Panc1 (cell line): Measurements from ENCODE around the gene DOCK1. TPM values are rescaled to one million over a fixed set of nuclear protein-coding genes. Genes with fewer than 3 reads are reported as not detected.

Source experiments
- ATAC-seq: fragments of 200-7000 bp; cut with Tn5 transposase; 2 replicates; pipeline ENCODE4 v1.9.1; 2020; ENCODE audit warnings: mild to moderate bottlenecking, moderate library complexity
- BruUV-seq: library from RNA; stranded (reverse); fragments of 400-500 nt; replicated peaks from 2 replicates; lab custom pipeline; 2021; lab: Mats Ljungman, UMichigan
- CTCF ChIA-PET: fragments of 300-600 bp; sonication (Branson Sonifier 250); formaldehyde crosslinking; loops from one replicate; lab custom pipeline; 2022; ENCODE audit warnings: antibody characterized with exemption; lab: Charles Lee
- POLR2A ChIA-PET: fragments of 300-600 bp; sonication (Branson Sonifier 250); formaldehyde crosslinking; loops from one replicate; lab custom pipeline; 2022; ENCODE audit warnings: antibody characterized with exemption; lab: Charles Lee
- DNase-seq: peaks from one replicate; pipeline ENCODE4 v3.0.0-alpha.2; 2010; ENCODE audit warnings: low read depth, low spot score
- H3K27ac ChIP-seq: 2 replicates; pipeline ENCODE4 v1.5.1; 2011; ENCODE audit warnings: mild to moderate bottlenecking, low read length, inconsistent platforms
- H3K27me3 ChIP-seq: fragments of 200-500 bp; sonication (Bioruptor generic); 2 replicates; pipeline ENCODE4 v1.6.0; 2014; ENCODE audit warnings: low read length, inconsistent platforms; ENCODE audit not compliant: control insufficient read depth, insufficient read depth
- H3K36me3 ChIP-seq: fragments of 200-500 bp; sonication (Bioruptor generic); 2 replicates; pipeline ENCODE4 v1.5.1; 2014; ENCODE audit warnings: inconsistent platforms, mild to moderate bottlenecking, low read length, moderate library complexity; ENCODE audit not compliant: control insufficient read depth, insufficient read depth
- H3K4me1 ChIP-seq: 2 replicates; pipeline ENCODE4 v1.5.1; 2011; ENCODE audit warnings: inconsistent platforms, mild to moderate bottlenecking, low read length, moderate library complexity; ENCODE audit not compliant: control insufficient read depth, insufficient read depth
- H3K4me3 ChIP-seq, 2 experiments: 2 replicates each; pipeline ENCODE4 v1.5.1; 2011 to 2012; ENCODE audit warnings: low read depth in 2 of 2, low read length in 2 of 2, mild to moderate bottlenecking in 2 of 2, inconsistent platforms in 1 of 2, moderate library complexity in 1 of 2
- H3K9me3 ChIP-seq: fragments of 200-500 bp; sonication (Bioruptor generic); 2 replicates; pipeline ENCODE4 v1.5.1; 2014; ENCODE audit warnings: low read depth, mild to moderate bottlenecking, inconsistent platforms, low read length, moderate library complexity; ENCODE audit not compliant: control insufficient read depth, insufficient read depth
- CTCF ChIP-seq: fragments of 450-650 bp; IDR thresholded peaks from 2 replicates; pipeline ENCODE4 v1.5.1; 2017; ENCODE audit warnings: mild to moderate bottlenecking
- POLR2AphosphoS5 ChIP-seq: IDR thresholded peaks from 2 replicates; pipeline ENCODE4 v1.6.1; 2012; ENCODE audit warnings: mild to moderate bottlenecking, low read depth, low read length, moderate library complexity
- SIN3A ChIP-seq: IDR thresholded peaks from 2 replicates; pipeline ENCODE4 v1.6.1; 2012; ENCODE audit warnings: low read depth, mild to moderate bottlenecking, low read length, moderate library complexity, borderline replicate concordance; ENCODE audit not compliant: insufficient read depth
- TCF7L2 ChIP-seq: IDR thresholded peaks from 2 replicates; pipeline ENCODE4 v1.6.1; 2011; ENCODE audit warnings: mild to moderate bottlenecking, low read depth, low read length, inconsistent platforms
- in situ Hi-C: cut with HindIII; loops from 2 replicates; pipeline ENCODE4 v1.10.0; 2016; ENCODE audit warnings: low sequenced_read_pairs, low pct_unique_long_range_greater_than_20kb
- intact Hi-C: fragments of 100-400 bp; cut with micrococcal nuclease; formaldehyde crosslinking; loops from one replicate; pipeline ENCODE4 v1.10.0; 2022; ENCODE audit not compliant: unreplicated experiment
- total RNA-seq: library from RNA; stranded (reverse); gene quantifications from one replicate; pipeline ENCODE4 v1.2.1, GENCODE V29; 2021; ENCODE audit not compliant: unreplicated experiment
- TF ChIP-seq, protein P1 (sequence below), 2 experiments: IDR thresholded peaks; 2 replicates each; pipeline ENCODE4 v1.6.1; 2011 to 2012; ENCODE audit warnings: low read depth in 2 of 2, control low read depth in 1 of 2, low read length in 1 of 2, mild to moderate bottlenecking in 1 of 2, moderate library complexity in 1 of 2; ENCODE audit not compliant: insufficient read depth in 1 of 2

Gene DOCK1
- total RNA-seq, 1 experiment from 2014 or later: 67.6 TPM

GRCh38 chr10:127398140-127398970, 493.1 kb downstream of the DOCK1 start:
- DNase-seq (no peak), ATAC-seq (no peak)
- BruUV-seq: no TSS peak
- Histone ChIP-seq H3K4me3 (no peak overlapping the region), H3K36me3 (no peaks in the 10 kb centered on the region), H3K27me3 (no peaks in the 10 kb centered on the region), H3K4me1 (no peaks in the 10 kb centered on the region), H3K9me3 (no peaks in the 10 kb centered on the region), H3K27ac (no peak overlapping the region)
- no peak for TF ChIP-seq TCF7L2
- TF ChIP-seq POLR2AphosphoS5: no peak
- TF ChIP-seq CTCF: no peak
- ChIA-PET POLR2A (no interaction called here), CTCF (no interaction called here)
- in situ Hi-C loops: no loop called here
- intact Hi-C loops: no loop called here

GRCh38 chr10:127398971-127399365, 493.7 kb downstream of the DOCK1 start:
- no peak overlapping the region for H3K27ac ChIP-seq
- no peak overlapping the region for H3K4me3 ChIP-seq
- in situ Hi-C loops: no loop called here
- intact Hi-C loops: no loop called here
- POLR2A ChIA-PET: no interaction called here
- H3K4me1 ChIP-seq: no peaks in the 10 kb centered on the region
- BruUV-seq: no TSS peak
- no peaks in the 10 kb centered on the region for H3K36me3 ChIP-seq
- no peaks in the 10 kb centered on the region for H3K9me3 ChIP-seq
- H3K27me3 ChIP-seq: no peaks in the 10 kb centered on the region
- CTCF ChIA-PET: no interaction called here
- TF ChIP-seq POLR2AphosphoS5: no peak
- no peak for TF ChIP-seq CTCF
- TF ChIP-seq SIN3A: no peak
- TF ChIP-seq TCF7L2: no peak
- TF ChIP-seq, protein P1, sequence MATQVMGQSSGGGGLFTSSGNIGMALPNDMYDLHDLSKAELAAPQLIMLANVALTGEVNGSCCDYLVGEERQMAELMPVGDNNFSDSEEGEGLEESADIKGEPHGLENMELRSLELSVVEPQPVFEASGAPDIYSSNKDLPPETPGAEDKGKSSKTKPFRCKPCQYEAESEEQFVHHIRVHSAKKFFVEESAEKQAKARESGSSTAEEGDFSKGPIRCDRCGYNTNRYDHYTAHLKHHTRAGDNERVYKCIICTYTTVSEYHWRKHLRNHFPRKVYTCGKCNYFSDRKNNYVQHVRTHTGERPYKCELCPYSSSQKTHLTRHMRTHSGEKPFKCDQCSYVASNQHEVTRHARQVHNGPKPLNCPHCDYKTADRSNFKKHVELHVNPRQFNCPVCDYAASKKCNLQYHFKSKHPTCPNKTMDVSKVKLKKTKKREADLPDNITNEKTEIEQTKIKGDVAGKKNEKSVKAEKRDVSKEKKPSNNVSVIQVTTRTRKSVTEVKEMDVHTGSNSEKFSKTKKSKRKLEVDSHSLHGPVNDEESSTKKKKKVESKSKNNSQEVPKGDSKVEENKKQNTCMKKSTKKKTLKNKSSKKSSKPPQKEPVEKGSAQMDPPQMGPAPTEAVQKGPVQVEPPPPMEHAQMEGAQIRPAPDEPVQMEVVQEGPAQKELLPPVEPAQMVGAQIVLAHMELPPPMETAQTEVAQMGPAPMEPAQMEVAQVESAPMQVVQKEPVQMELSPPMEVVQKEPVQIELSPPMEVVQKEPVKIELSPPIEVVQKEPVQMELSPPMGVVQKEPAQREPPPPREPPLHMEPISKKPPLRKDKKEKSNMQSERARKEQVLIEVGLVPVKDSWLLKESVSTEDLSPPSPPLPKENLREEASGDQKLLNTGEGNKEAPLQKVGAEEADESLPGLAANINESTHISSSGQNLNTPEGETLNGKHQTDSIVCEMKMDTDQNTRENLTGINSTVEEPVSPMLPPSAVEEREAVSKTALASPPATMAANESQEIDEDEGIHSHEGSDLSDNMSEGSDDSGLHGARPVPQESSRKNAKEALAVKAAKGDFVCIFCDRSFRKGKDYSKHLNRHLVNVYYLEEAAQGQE (IDR thresholded peaks at IDR 0.05; ENCODE audit: insufficient read depth in 1 of 2, low read depth in 2 of 2, low read length in 1 of 2): no peak
- ATAC-seq: no peak
- no peak for DNase-seq
